Neural cell (in vitro differentiated cells): ENCODE results near the gene ERLIN1.

ENCODE experiments used
- CTCF ChIP-seq: fragments of 450-650 bp; IDR thresholded peaks from 2 replicates; pipeline ENCODE4 v1.5.1; 2014; ENCODE audit warnings: antibody characterized with exemption, mild to moderate bottlenecking, moderate library complexity; ENCODE audit not compliant: poor library complexity, severe bottlenecking
- EP300 ChIP-seq: fragments of 450-650 bp; conservative IDR thresholded peaks from 2 replicates; pipeline ENCODE4 v1.6.1; 2014; ENCODE audit warnings: antibody characterized with exemption, mild to moderate bottlenecking, moderate library complexity; ENCODE audit not compliant: poor library complexity, severe bottlenecking
- MXI1 ChIP-seq: fragments of 450-650 bp; conservative IDR thresholded peaks from 2 replicates; pipeline ENCODE4 v1.6.1; 2014; ENCODE audit warnings: antibody characterized with exemption, mild to moderate bottlenecking; ENCODE audit not compliant: poor library complexity, severe bottlenecking
- POLR2AphosphoS5 ChIP-seq: IDR thresholded peaks from 2 replicates; pipeline ENCODE4 v1.6.1; 2012

- TF ChIP-seq MXI1 (no peak), CTCF (no peak), EP300 (no peak), POLR2AphosphoS5 (no peak)
Measured at GRCh38 chr10:100140070-100140469, 45.8 kb downstream of the ERLIN1 start.
